GM21737 (cell line): ENCODE data around the gene CLP1.
"Not testable (repeated sequence)": the region's sequence is repeated elsewhere in the genome, so short reads cannot be mapped to it uniquely, and the experiment has no call there.

Source experiments
- ATAC-seq: cut with Tn5 transposase; IDR thresholded peaks from one replicate; pipeline ENCODE4 v1.9.1; 2021; ENCODE audit warnings: mild to moderate bottlenecking, moderate library complexity; ENCODE audit not compliant: unreplicated experiment

CLP1 gene

GRCh38 chr11:57640068-57640800 lies 17.3 kb upstream of the CLP1 start:
- ATAC-seq = no peak

- no peak for ATAC-seq
These were observed 16.4 kb upstream of the CLP1 start for GRCh38 chr11:57641011-57641807.

GRCh38 chr11:57643802-57644201 lies 13.8 kb upstream of the CLP1 start:
- no peak for ATAC-seq

GRCh38 chr11:57644748-57645688 lies 12.5 kb upstream of the CLP1 start:
- ATAC-seq = no peak

- ATAC-seq = no peak
These were observed 11.9 kb upstream of the CLP1 start for GRCh38 chr11:57645689-57646085.

GRCh38 chr11:57646194-57646798 lies 11.3 kb upstream of the CLP1 start:
- ATAC-seq = no peak

- ATAC-seq = no peak
These were observed 10.7 kb upstream of the CLP1 start for GRCh38 chr11:57646799-57647303.

GRCh38 chr11:57647372-57647771 lies 10.2 kb upstream of the CLP1 start:
- no peak for ATAC-seq

GRCh38 chr11:57647960-57648800 lies 9.4 kb upstream of the CLP1 start:
- ATAC-seq = no peak

GRCh38 chr11:57648801-57649735 lies 8.5 kb upstream of the CLP1 start:
- no peak for ATAC-seq

GRCh38 chr11:57649826-57650738 lies 7.5 kb upstream of the CLP1 start, which contains the start of gene YPEL4:
YPEL4 (minus strand) TSS chr11:57649912; CDS start chr11:57647107, 2,805 bp downstream.
- no peak for ATAC-seq

- no peak for ATAC-seq
These were observed 6.8 kb upstream of the CLP1 start for GRCh38 chr11:57650739-57651090.

- no peak for ATAC-seq
These were observed 6.2 kb upstream of the CLP1 start for GRCh38 chr11:57651408-57651807.

GRCh38 chr11:57652230-57652629 lies 5.3 kb upstream of the CLP1 start:
- ATAC-seq = not testable (repeated sequence)

GRCh38 chr11:57652662-57653061 lies 4.9 kb upstream of the CLP1 start:
- no peak for ATAC-seq

GRCh38 chr11:57653163-57653562 lies 4.4 kb upstream of the CLP1 start:
- ATAC-seq = no peak

- ATAC-seq = no peak
These were observed 723 bp upstream of the CLP1 start for GRCh38 chr11:57656885-57657193.

GRCh38 chr11:57658023-57658361 lies 430 bp downstream of the CLP1 start:
- no peak for ATAC-seq
